ENCODE measurements around the gene ATL3.

Gene ATL3

DNA sequence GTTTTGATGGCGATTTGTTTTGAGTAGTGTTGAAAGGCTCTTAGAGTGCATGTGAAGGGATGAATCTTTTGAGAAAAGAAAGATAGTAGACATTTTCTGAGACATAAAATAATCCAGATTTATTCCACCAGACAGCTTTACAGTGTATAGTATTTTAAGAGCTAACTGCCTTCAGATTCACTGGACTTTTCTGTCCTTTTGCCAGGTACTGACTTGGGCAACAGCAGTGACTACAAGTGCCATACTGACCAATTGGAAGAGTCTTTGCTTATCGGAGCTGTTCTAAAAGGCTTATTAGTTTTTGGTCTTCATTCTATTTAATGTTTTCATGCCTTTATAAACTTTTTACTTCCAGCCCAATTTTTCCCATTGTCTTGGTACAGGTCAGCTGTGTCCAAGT, 42.6 kb upstream of the ATL3 start:
- TF ChIP-seq, protein P1, sequence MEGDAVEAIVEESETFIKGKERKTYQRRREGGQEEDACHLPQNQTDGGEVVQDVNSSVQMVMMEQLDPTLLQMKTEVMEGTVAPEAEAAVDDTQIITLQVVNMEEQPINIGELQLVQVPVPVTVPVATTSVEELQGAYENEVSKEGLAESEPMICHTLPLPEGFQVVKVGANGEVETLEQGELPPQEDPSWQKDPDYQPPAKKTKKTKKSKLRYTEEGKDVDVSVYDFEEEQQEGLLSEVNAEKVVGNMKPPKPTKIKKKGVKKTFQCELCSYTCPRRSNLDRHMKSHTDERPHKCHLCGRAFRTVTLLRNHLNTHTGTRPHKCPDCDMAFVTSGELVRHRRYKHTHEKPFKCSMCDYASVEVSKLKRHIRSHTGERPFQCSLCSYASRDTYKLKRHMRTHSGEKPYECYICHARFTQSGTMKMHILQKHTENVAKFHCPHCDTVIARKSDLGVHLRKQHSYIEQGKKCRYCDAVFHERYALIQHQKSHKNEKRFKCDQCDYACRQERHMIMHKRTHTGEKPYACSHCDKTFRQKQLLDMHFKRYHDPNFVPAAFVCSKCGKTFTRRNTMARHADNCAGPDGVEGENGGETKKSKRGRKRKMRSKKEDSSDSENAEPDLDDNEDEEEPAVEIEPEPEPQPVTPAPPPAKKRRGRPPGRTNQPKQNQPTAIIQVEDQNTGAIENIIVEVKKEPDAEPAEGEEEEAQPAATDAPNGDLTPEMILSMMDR (IDR thresholded peaks at IDR 0.05): no peak
- intact Hi-C loops (cut with DNase I; ENCODE audit: low total_unique reads): no loop called here

DNA sequence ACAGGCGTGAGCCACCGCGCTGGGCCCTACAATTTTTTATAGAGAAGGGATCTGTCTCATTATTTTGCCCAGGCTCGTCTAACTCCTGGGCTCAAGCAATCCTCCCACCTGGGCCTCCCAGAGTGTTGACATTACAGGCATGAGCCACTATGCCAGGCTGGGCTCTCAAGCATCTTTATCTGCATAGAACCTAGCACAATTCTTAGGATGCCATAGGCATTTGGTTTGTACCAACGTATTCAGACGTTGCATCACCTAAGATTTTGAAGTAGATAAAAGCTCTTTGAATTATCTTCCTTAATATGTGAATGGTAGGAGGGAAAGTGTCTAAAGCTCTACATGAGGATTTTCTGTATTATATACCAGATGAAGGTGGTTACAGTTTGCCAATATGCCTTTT, 40.7 kb upstream of the ATL3 start:
- no peak for DNase-seq
- TF ChIP-seq, protein P1 (IDR thresholded peaks at IDR 0.05): no peak
- peaks cover 0 to 17% (median 0%) of the 10 kb centered on the region in 4 donors for H3K4me1 ChIP-seq
- intact Hi-C loops (cut with DNase I; ENCODE audit: low total_unique reads): no loop called here
- no peak overlapping the region for H3K27ac ChIP-seq
- no peaks in the 10 kb centered on the region for H3K27me3 ChIP-seq
- no peaks in the 10 kb centered on the region for H3K9me3 ChIP-seq
- no peak overlapping the region for H3K4me3 ChIP-seq
- H3K36me3 ChIP-seq: no peaks in the 10 kb centered on the region

More for the DNA sequence above, 42.6 kb upstream of the ATL3 start:
- peaks cover 0 to 17% (median 0%) of the 10 kb centered on the region in 4 donors for H3K4me1 ChIP-seq
- no peaks in the 10 kb centered on the region for H3K9me3 ChIP-seq
- no peaks in the 10 kb centered on the region for H3K27me3 ChIP-seq
- no peak for DNase-seq
- no peak overlapping the region for H3K4me3 ChIP-seq
- H3K27ac ChIP-seq: no peak overlapping the region
- no peaks in the 10 kb centered on the region for H3K36me3 ChIP-seq

DNA sequence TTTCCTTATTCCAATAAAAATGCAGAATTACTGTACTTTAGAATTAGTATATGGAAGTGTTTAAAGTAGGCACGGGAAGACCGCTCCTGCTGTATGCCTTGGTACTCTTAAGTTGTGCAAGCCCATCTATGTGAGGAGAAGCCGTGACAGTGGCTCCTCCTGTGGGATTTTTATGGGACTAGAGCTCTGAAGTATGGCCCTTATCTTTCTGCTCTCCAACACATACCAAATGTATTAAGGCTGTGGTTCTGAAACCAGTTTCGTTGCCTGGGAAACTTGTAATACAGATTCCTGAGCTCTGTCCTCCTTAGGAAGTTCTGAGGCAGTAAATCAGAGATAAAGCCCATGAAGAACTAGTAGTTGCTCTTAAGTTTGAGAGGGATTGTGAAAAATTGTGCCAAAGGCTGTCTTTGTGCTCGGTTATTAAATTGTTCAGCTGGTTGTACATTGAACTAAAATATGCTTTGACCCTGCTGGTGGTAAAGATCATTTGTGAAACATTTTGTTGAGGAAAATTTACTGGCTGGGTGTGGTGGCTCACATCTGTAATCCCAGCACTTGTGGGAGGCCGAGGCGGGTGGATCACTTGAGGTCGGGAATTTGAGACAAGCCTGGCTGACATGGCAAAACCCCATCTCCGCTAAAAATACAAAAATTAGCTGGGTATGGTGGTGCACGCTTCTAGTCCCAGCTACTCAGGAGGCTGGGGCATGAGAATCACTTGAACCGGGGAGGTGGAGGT, 39.5 kb upstream of the ATL3 start:
- no peak for DNase-seq
- H3K4me3 ChIP-seq: no peak overlapping the region
- no peaks in the 10 kb centered on the region for H3K36me3 ChIP-seq
- TF ChIP-seq, protein P1 (IDR thresholded peaks at IDR 0.05): peak in 1 of 2 experiments; percentile 5
- intact Hi-C loops (cut with DNase I; ENCODE audit: low total_unique reads): no loop called here
- H3K4me1 ChIP-seq: peaks cover 0 to 19% (median under 1%) of the 10 kb centered on the region in 4 donors
- H3K9me3 ChIP-seq: no peaks in the 10 kb centered on the region
- H3K27me3 ChIP-seq: no peaks in the 10 kb centered on the region
- H3K27ac ChIP-seq: no peak overlapping the region

DNA sequence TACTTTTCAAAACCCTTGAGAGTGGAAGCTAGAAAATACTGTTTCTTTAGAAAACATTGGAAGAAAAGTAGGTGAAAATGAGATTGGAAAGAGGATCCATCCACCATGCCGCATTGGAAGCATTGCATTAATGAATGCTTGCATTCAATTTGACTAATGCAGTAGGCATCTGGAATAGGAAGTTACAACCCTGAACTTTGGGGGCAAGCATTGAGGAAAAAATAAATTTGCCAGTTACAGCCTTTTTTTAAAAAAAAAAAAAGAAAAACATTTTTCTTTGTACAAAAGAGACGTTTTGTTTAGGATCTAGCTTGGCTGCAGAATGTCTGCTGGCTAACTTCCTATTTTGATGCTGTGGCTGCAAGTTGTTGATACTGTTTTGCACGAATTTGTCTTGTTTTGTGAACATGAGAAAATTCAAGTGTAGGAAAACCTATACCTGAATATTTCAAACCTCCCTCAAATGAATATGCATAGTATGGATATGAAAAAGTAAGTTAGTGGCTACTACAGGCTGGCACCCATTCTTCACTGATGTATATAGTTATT, 38.2 kb upstream of the ATL3 start:
- H3K4me3 ChIP-seq: no peak overlapping the region
- TF ChIP-seq, protein P1 (IDR thresholded peaks at IDR 0.05): no peak
- intact Hi-C loops (cut with DNase I; ENCODE audit: low total_unique reads): no loop called here

DNA sequence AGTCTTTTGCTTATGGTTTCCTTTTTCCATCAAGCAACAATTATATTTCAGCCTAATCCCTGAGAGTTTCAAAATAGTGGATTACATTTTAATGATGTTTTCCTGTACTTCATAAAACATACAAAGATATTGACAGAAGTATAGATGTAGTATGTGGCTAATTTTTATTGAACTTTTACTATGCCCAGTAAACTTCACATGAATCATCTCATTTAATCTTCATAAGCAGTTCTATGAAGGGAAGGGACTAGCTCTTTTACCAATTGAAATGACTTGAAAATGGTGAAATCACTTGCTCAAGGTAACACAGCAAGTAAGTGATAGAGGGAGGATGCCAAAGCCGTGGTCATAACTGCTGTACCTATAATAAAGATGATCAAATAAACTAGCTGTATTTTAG, 37.6 kb upstream of the ATL3 start:
- H3K4me1 ChIP-seq: peaks cover 0 to 30% (median 8%) of the 10 kb centered on the region in 4 donors
- no peaks in the 10 kb centered on the region for H3K27me3 ChIP-seq
- TF ChIP-seq, protein P1 (IDR thresholded peaks at IDR 0.05): no peak
- no peak for DNase-seq
- no peak overlapping the region for H3K27ac ChIP-seq
- no peaks in the 10 kb centered on the region for H3K36me3 ChIP-seq
- intact Hi-C loops (cut with DNase I; ENCODE audit: low total_unique reads): no loop called here
- H3K9me3 ChIP-seq: no peaks in the 10 kb centered on the region
- no peak overlapping the region for H3K4me3 ChIP-seq

More for the DNA sequence above, 38.2 kb upstream of the ATL3 start:
- H3K27me3 ChIP-seq: no peaks in the 10 kb centered on the region
- no peak overlapping the region for H3K27ac ChIP-seq
- H3K9me3 ChIP-seq: no peaks in the 10 kb centered on the region
- DNase-seq: no peak
- peaks cover 0 to 30% (median 7%) of the 10 kb centered on the region in 4 donors for H3K4me1 ChIP-seq
- no peaks in the 10 kb centered on the region for H3K36me3 ChIP-seq

Data from tibial artery (tissue), 4 donors.